Aorta (tissue), 5 donors: ENCODE results near the gene MED13L. TPM values are rescaled to one million over a fixed set of nuclear protein-coding genes. Genes with fewer than 3 reads are reported as not detected.

Experiments
- ATAC-seq: fragments of 200-7000 bp; cut with Tn5 transposase; one replicate; pipeline ENCODE4 v1.9.1; 2022; ENCODE audit warnings: moderate library complexity; ENCODE audit not compliant: low FRiP score
- DNase-seq, 2 donors: peaks; one replicate each; pipeline ENCODE4 v3.0.0-alpha.2; 2020
- H3K27ac ChIP-seq, 2 donors: one replicate each; pipeline ENCODE4 v1.5.1; 2013; ENCODE audit warnings: low read length in 2 of 2, mild to moderate bottlenecking in 2 of 2, moderate library complexity in 2 of 2, control low read depth in 1 of 2, inconsistent platforms in 1 of 2, low read depth in 1 of 2
- H3K27me3 ChIP-seq, 2 donors: one replicate each; pipeline ENCODE4 v1.6.1; 2013; ENCODE audit warnings: control low read depth in 1 of 2, low read length in 1 of 2, mild to moderate bottlenecking in 1 of 2, moderate library complexity in 1 of 2; ENCODE audit not compliant: insufficient read depth in 2 of 2, control insufficient read depth in 1 of 2
- H3K36me3 ChIP-seq, 2 donors: one replicate each; pipeline ENCODE4 v1.6.1; 2013; ENCODE audit warnings: control low read depth in 1 of 2, low read length in 1 of 2, mild to moderate bottlenecking in 1 of 2; ENCODE audit not compliant: insufficient read depth in 2 of 2, control insufficient read depth in 1 of 2
- H3K4me1 ChIP-seq, 2 donors: one replicate each; pipeline ENCODE4 v1.6.1; 2013; ENCODE audit warnings: low read length in 2 of 2, control low read depth in 1 of 2, mild to moderate bottlenecking in 1 of 2, moderate library complexity in 1 of 2; ENCODE audit not compliant: insufficient read depth in 2 of 2, control insufficient read depth in 1 of 2
- H3K4me3 ChIP-seq, 2 donors: one replicate each; pipeline ENCODE4 v1.5.1; 2013; ENCODE audit warnings: low read length in 2 of 2, control low read depth in 1 of 2, mild to moderate bottlenecking in 1 of 2
- H3K9me3 ChIP-seq: one replicate; pipeline ENCODE4 v1.6.1; 2013; ENCODE audit warnings: mild to moderate bottlenecking, low read length; ENCODE audit not compliant: control insufficient read depth
- WGBS, 2 donors: extraction: QIAGEN DNeasy Blood & Tissue Kit; methylation state at CpG; one replicate each; pipeline ENCODE4 v1.1.7; 2013; 5-methylcytosine and 5-hydroxymethylcytosine counted together
- intact Hi-C, 2 donors: fragments of 100-400 bp; cut with DNase I; formaldehyde crosslinking; loops; one replicate each; pipeline versions ENCODE4 v1.14.2 to v1.15.0; 2022
- polyA plus RNA-seq, 2 donors: library from polyadenylated mRNA; stranded (reverse); fragments of 200-250 nt; gene quantifications; one replicate each; pipeline ENCODE4 v1.2.3, GENCODE V29; 2013
- total RNA-seq, 2 donors: library from RNA; stranded (reverse); fragmentation: NEBNext Ultra II Directional; extraction: Animal tissue kit (Norgen Biotek cat#: 25700); gene quantifications; one replicate each; pipeline ENCODE4 v1.2.1, GENCODE V29; 2021
- donor health status: healthy with polysubstance abuse.
- donor health status: Bipolar disorder and iron deficiency.
- donor health status: DM: no; HTN: no; CAD: no.
- donor health status: DM: no; HTN: no; CAD: no.
- donor health status: DM: yes; HTN: yes; CAD: no.

The MED13L gene
- total and polyA plus RNA-seq, 4 donors, result 16.7 to 215 (median 114) TPM

GRCh38 chr12:115993737-115994136, 283.8 kb downstream of the MED13L start:
- ATAC-seq (no peak), DNase-seq (no peak)
- H3K27ac ChIP-seq, result no peak overlapping the region
- no peak overlapping the region for H3K4me3 ChIP-seq
- H3K9me3 ChIP-seq, result no peaks in the 10 kb centered on the region
- peaks cover 0 to 2% of the 10 kb centered on the region in 2 donors for H3K4me1 ChIP-seq
- WGBS, 2 donors, result 83 to 89% methylated on average over 2 of the region's 2 CpGs
- H3K27me3 ChIP-seq, result no peaks in the 10 kb centered on the region
- intact Hi-C loops, result loop anchor here in 1 of 2 donors (10.0 kb wide), 1 partner anchor 711 kb away; no protein-coding TSS in a partner anchor
- H3K36me3 ChIP-seq, result peaks cover 2 to 16% of the 10 kb centered on the region in 2 donors

DNA sequence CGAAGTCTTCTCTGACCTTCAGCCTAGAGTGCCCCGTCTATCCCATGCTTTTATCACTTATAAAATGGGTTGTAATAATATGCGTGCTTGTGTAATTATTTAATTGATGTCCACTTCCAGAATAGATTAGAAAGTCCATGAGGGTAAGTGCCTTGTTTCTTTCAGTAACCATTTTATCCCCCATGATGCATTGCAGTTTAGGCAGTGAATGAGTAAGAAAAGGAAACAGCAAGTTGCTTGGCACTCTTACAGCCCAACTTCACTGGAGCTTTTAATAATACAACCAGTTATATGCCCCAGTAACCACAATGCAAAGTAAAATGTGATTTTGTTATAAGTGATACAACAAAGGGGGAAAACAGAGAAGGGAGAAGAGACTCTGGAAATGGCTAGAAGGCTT, 287.3 kb downstream of the MED13L start:
- no peak for ATAC-seq

GRCh38 chr12:115988625-115989563, 288.6 kb downstream of the MED13L start:
- Histone ChIP-seq H3K36me3 (peaks cover 0 to 9% of the 10 kb centered on the region in 2 donors), H3K4me3 (no peak overlapping the region), H3K27me3 (no peaks in the 10 kb centered on the region), H3K4me1 (no peaks in the 10 kb centered on the region), H3K9me3 (no peaks in the 10 kb centered on the region), H3K27ac (no peak overlapping the region)
- WGBS, 2 donors, result 82% methylated on average over 8 of the region's 8 CpGs
- intact Hi-C loops, result no loop called here
- ATAC-seq (no peak), DNase-seq (no peak)

More for the DNA sequence above, 287.3 kb downstream of the MED13L start:
- WGBS, 2 donors, result 91 to 95% methylated on average over 3 of the region's 3 CpGs
- Histone ChIP-seq H3K4me3 (no peak overlapping the region), H3K4me1 (no peaks in the 10 kb centered on the region), H3K27me3 (no peaks in the 10 kb centered on the region), H3K9me3 (no peaks in the 10 kb centered on the region), H3K27ac (no peak overlapping the region), H3K36me3 (peaks cover 2 to 11% of the 10 kb centered on the region in 2 donors)
- no peak for DNase-seq
- intact Hi-C loops, result loop anchor here in 1 of 2 donors (10.0 kb wide), 1 partner anchor 715 kb away; no protein-coding TSS in a partner anchor

- Histone ChIP-seq H3K27ac (no peak overlapping the region), H3K9me3 (no peaks in the 10 kb centered on the region), H3K36me3 (peaks cover 0 to 7% of the 10 kb centered on the region in 2 donors), H3K27me3 (no peaks in the 10 kb centered on the region), H3K4me3 (no peak overlapping the region), H3K4me1 (no peaks in the 10 kb centered on the region)
- intact Hi-C loops, result no loop called here
- WGBS, 2 donors, result 34 to 40% methylated on average over 2 of the region's 2 CpGs
- no peak for ATAC-seq
- DNase-seq, result no peak
Measured at GRCh38 chr12:115988212-115988611, 289.3 kb downstream of the MED13L start.

- WGBS, 2 donors, result 92 to 93% methylated on average over 4 of the region's 4 CpGs
Measured at GRCh38 chr12:115984616-115985015, 292.9 kb downstream of the MED13L start.

DNA sequence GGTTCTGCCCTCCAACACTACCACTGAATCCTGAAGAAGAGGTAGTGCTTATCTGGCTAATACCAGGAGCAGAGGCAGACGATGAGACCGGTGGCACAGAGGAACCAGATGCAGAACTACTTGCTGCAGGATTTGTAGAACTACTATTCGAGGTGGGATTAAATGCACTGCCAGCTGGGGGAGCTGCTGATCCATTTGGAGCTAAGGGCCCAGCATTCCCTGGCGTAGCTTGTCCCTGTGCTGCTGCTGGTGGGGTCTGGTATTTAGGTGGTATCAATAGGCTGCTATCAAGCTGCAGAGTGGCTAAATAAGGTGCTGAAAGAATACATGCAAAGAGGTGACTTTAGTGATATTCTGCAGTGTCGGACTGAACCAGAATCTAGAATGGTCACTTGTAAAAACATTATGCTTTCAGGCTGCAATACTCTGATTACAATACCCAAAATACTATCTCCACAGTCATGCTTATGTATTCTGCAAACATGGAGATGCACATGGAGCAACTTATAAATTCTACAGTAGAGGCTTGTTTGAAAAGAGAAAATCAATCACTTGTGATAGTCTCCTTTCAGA, 294.2 kb downstream of the MED13L start:
- Histone ChIP-seq H3K4me3 (no peak overlapping the region), H3K27me3 (no peaks in the 10 kb centered on the region), H3K9me3 (no peaks in the 10 kb centered on the region), H3K4me1 (peaks cover 2% of the 10 kb centered on the region in 2 donors), H3K36me3 (peaks cover 0 to 4% of the 10 kb centered on the region in 2 donors), H3K27ac (no peak overlapping the region)
- DNase-seq, result no peak
- 74 to 79% methylated on average over 5 of the region's 5 CpGs for WGBS, 2 donors
- no peak for ATAC-seq
- intact Hi-C loops, result no loop called here

More at GRCh38 chr12:115984616-115985015, 292.9 kb downstream of the MED13L start:
- Histone ChIP-seq H3K4me3 (no peak overlapping the region), H3K4me1 (peaks cover 0 to 2% of the 10 kb centered on the region in 2 donors), H3K27me3 (no peaks in the 10 kb centered on the region), H3K36me3 (peaks cover 0 to 4% of the 10 kb centered on the region in 2 donors), H3K27ac (no peak overlapping the region), H3K9me3 (no peaks in the 10 kb centered on the region)
- DNase-seq (no peak), ATAC-seq (no peak)
- intact Hi-C loops, result no loop called here

- H3K4me3 ChIP-seq, result no peak overlapping the region
- H3K27me3 ChIP-seq, result no peaks in the 10 kb centered on the region
- peaks cover 0 to 4% of the 10 kb centered on the region in 2 donors for H3K36me3 ChIP-seq
- intact Hi-C loops, result no loop called here
- no peaks in the 10 kb centered on the region for H3K9me3 ChIP-seq
- WGBS, 2 donors, result 76 to 80% methylated on average over 3 of the region's 3 CpGs
- H3K4me1 ChIP-seq, result peaks cover 2% of the 10 kb centered on the region in 2 donors
- no peak overlapping the region for H3K27ac ChIP-seq
- ATAC-seq (no peak), DNase-seq (no peak)
Measured at GRCh38 chr12:115980339-115980738, 297.2 kb downstream of the MED13L start.

DNA sequence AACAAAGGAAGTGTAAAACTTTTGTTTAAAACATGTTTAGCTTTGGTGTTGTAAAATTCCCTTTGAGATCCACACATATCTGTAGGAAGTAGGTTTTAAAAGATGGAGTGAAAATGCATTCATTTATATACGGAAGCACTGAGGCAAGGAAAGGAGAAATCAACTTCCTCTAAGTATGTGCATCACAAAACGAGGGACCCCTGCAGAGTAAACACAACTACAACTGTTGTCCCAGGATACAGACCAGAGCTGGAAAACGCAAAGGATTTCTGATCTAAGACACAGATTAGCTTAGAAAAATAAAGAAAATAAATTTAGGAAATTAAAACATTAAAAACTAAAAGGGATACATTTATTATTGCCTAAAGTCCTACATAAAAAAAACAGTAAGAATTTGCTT, 297.6 kb downstream of the MED13L start:
- Histone ChIP-seq H3K27ac (no peak overlapping the region), H3K36me3 (peaks cover 0 to 4% of the 10 kb centered on the region in 2 donors), H3K4me3 (no peak overlapping the region), H3K4me1 (peaks cover 2% of the 10 kb centered on the region in 2 donors), H3K27me3 (no peaks in the 10 kb centered on the region), H3K9me3 (no peaks in the 10 kb centered on the region)
- intact Hi-C loops, result no loop called here
- no peak for DNase-seq
- no peak for ATAC-seq
- 32 to 39% methylated on average over 3 of the region's 3 CpGs for WGBS, 2 donors
